ENCODE measurements around the gene ADGRD1.

DNA sequence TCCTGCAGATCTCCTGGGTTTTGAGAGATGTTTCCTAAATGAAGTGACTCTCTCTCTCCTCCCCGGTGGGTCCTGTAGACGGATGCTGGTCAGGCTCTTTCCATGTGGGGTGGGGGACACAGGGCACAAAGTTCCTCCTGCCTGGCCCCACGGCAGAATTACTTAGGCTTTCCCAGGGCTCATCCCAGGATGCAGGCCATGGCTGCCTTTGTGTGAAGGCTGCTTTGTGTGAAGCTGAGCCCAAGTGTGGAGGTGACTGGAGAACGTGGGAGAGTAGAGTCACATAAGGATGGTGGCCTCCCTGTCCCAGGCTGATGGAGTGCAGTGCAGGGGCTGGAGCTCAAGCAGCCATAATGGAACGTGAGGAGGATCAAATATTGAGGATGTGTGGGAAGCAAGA lies 200.2 kb downstream of the ADGRD1 start:
- TF ChIP-seq TEAD4 (IDR thresholded peaks at IDR 0.05) (no peak), TCF12 (IDR thresholded peaks at IDR 0.05; ENCODE audit: low read depth) (no peak), EP300 (IDR thresholded peaks at IDR 0.05; ENCODE audit: borderline replicate concordance) (no peak), YY1 (IDR thresholded peaks at IDR 0.05; ENCODE audit: low read depth) (no peak), TAF1 (IDR thresholded peaks at IDR 0.05; ENCODE audit: low read depth) (no peak), RAD21 (IDR thresholded peaks at IDR 0.05; ENCODE audit: low read depth) (no peak), EGR1 (IDR thresholded peaks at IDR 0.05) (no peak), CREB1 (IDR thresholded peaks at IDR 0.05; ENCODE audit: low read depth) (no peak)
- TF ChIP-seq, protein P1, sequence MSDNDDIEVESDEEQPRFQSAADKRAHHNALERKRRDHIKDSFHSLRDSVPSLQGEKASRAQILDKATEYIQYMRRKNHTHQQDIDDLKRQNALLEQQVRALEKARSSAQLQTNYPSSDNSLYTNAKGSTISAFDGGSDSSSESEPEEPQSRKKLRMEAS (IDR thresholded peaks at IDR 0.05): no peak
- TF ChIP-seq, protein P2, sequence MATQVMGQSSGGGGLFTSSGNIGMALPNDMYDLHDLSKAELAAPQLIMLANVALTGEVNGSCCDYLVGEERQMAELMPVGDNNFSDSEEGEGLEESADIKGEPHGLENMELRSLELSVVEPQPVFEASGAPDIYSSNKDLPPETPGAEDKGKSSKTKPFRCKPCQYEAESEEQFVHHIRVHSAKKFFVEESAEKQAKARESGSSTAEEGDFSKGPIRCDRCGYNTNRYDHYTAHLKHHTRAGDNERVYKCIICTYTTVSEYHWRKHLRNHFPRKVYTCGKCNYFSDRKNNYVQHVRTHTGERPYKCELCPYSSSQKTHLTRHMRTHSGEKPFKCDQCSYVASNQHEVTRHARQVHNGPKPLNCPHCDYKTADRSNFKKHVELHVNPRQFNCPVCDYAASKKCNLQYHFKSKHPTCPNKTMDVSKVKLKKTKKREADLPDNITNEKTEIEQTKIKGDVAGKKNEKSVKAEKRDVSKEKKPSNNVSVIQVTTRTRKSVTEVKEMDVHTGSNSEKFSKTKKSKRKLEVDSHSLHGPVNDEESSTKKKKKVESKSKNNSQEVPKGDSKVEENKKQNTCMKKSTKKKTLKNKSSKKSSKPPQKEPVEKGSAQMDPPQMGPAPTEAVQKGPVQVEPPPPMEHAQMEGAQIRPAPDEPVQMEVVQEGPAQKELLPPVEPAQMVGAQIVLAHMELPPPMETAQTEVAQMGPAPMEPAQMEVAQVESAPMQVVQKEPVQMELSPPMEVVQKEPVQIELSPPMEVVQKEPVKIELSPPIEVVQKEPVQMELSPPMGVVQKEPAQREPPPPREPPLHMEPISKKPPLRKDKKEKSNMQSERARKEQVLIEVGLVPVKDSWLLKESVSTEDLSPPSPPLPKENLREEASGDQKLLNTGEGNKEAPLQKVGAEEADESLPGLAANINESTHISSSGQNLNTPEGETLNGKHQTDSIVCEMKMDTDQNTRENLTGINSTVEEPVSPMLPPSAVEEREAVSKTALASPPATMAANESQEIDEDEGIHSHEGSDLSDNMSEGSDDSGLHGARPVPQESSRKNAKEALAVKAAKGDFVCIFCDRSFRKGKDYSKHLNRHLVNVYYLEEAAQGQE (IDR thresholded peaks at IDR 0.05; ENCODE audit: low read depth): no peak
- TF ChIP-seq, protein P3, sequence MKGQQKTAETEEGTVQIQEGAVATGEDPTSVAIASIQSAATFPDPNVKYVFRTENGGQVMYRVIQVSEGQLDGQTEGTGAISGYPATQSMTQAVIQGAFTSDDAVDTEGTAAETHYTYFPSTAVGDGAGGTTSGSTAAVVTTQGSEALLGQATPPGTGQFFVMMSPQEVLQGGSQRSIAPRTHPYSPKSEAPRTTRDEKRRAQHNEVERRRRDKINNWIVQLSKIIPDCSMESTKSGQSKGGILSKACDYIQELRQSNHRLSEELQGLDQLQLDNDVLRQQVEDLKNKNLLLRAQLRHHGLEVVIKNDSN (IDR thresholded peaks at IDR 0.05): no peak
